HEK293T (cell line): Measurements from ENCODE around the gene SCAF8.
"Not testable (repeated sequence)": the region's sequence is repeated elsewhere in the genome, so short reads cannot be mapped to it uniquely, and the experiment has no call there.

Experiments
- CTCF ChIA-PET: fragments of 350-600 bp; formaldehyde crosslinking; extraction: SDS; loops from one replicate; lab custom pipeline; 2021; ENCODE audit warnings: antibody characterized with exemption, inconsistent platforms; lab: Yijun Ruan, JAX
- POLR2A ChIA-PET: fragments of 350-600 bp; formaldehyde crosslinking; extraction: SDS; loops from one replicate; lab custom pipeline; 2020; ENCODE audit warnings: antibody characterized with exemption, inconsistent platforms; lab: Yijun Ruan, JAX
- DNase-seq: peaks from one replicate; pipeline ENCODE4 v3.0.0; 2012; ENCODE audit warnings: mixed read lengths; ENCODE audit errors: extremely low spot score
- ARNT ChIP-seq: fragments of 450-650 bp; IDR thresholded peaks from 2 replicates; pipeline ENCODE4 v1.6.1; 2017; ENCODE audit warnings: mild to moderate bottlenecking
- BHLHE40 ChIP-seq: fragments of 450-650 bp; IDR thresholded peaks from 2 replicates; pipeline ENCODE4 v1.6.1; 2016; ENCODE audit warnings: mild to moderate bottlenecking, moderate library complexity, borderline replicate concordance
- CTBP1 ChIP-seq: fragments of 450-650 bp; IDR thresholded peaks from 2 replicates; pipeline ENCODE4 v1.6.1; 2016; ENCODE audit warnings: borderline replicate concordance
- ELF4 ChIP-seq: fragments of 450-650 bp; IDR thresholded peaks from 2 replicates; pipeline ENCODE4 v1.6.1; 2017; ENCODE audit warnings: antibody characterized with exemption
- FOXA1 ChIP-seq: fragments of 450-650 bp; IDR thresholded peaks from 2 replicates; pipeline ENCODE4 v1.6.1; 2016; ENCODE audit warnings: mild to moderate bottlenecking
- FOXK2 ChIP-seq: fragments of 450-650 bp; IDR thresholded peaks from 2 replicates; pipeline ENCODE4 v1.6.1; 2016; ENCODE audit warnings: mild to moderate bottlenecking
- FOXM1 ChIP-seq: fragments of 450-650 bp; IDR thresholded peaks from 2 replicates; pipeline ENCODE4 v1.6.1; 2017; ENCODE audit warnings: mild to moderate bottlenecking, borderline replicate concordance
- HDGF ChIP-seq: fragments of 450-650 bp; IDR thresholded peaks from 2 replicates; pipeline ENCODE4 v1.6.1; 2017; ENCODE audit warnings: antibody characterized with exemption, borderline replicate concordance
- L3MBTL2 ChIP-seq: fragments of 450-650 bp; conservative IDR thresholded peaks from 2 replicates; pipeline ENCODE4 v1.6.1; 2016; ENCODE audit warnings: mild to moderate bottlenecking
- LEF1 ChIP-seq: fragments of 450-650 bp; IDR thresholded peaks from 2 replicates; pipeline ENCODE4 v1.6.1; 2017; ENCODE audit warnings: mild to moderate bottlenecking, borderline replicate concordance
- NFRKB ChIP-seq: fragments of 450-650 bp; IDR thresholded peaks from 2 replicates; pipeline ENCODE4 v1.6.1; 2016; ENCODE audit warnings: mild to moderate bottlenecking, moderate library complexity
- PKNOX1 ChIP-seq: fragments of 450-650 bp; IDR thresholded peaks from 2 replicates; pipeline ENCODE4 v1.6.1; 2016
- SP1 ChIP-seq: fragments of 450-650 bp; IDR thresholded peaks from 2 replicates; pipeline ENCODE4 v1.6.1; 2017
- SUZ12 ChIP-seq: fragments of 450-650 bp; IDR thresholded peaks from 2 replicates; pipeline ENCODE4 v1.6.1; 2016; ENCODE audit warnings: mild to moderate bottlenecking
- TARDBP ChIP-seq: fragments of 450-650 bp; IDR thresholded peaks from 2 replicates; pipeline ENCODE4 v1.6.1; 2016
- ZNF384 ChIP-seq: fragments of 450-650 bp; IDR thresholded peaks from 2 replicates; pipeline ENCODE4 v1.6.1; 2016

SCAF8 gene

GRCh38 chr6:154740658-154741057 lies 7.4 kb downstream of the SCAF8 start:
- ChIA-PET POLR2A (no interaction called here), CTCF (no interaction called here)
- DNase-seq: no peak
- TF ChIP-seq TARDBP (no peak), LEF1 (no peak), ELF4 (no peak), FOXA1 (no peak), L3MBTL2 (no peak), BHLHE40 (no peak), FOXM1 (no peak), NFRKB (no peak), FOXK2 (no peak), HDGF (no peak), SUZ12 (no peak), ZNF384 (no peak)

- POLR2A ChIA-PET: interaction anchor here (0.9 kb wide), 1 partner anchor 9 kb away, joined by 5 read pairs; no protein-coding TSS in a partner anchor
- TF ChIP-seq ELF4 (no peak), L3MBTL2 (no peak), FOXK2 (no peak), FOXM1 (no peak), CTBP1 (no peak), NFRKB (no peak), FOXA1 (no peak), SP1 (no peak), HDGF (no peak), ARNT (no peak), SUZ12 (no peak), BHLHE40 (no peak), ZNF384 (no peak)
- no peak for DNase-seq
- CTCF ChIA-PET: interaction anchor here (0.9 kb wide), 1 partner anchor 9 kb away, joined by 4 read pairs; no protein-coding TSS in a partner anchor
These were observed 9.7 kb downstream of the SCAF8 start for GRCh38 chr6:154742891-154743290.

GRCh38 chr6:154744029-154744745 lies 11.0 kb downstream of the SCAF8 start:
- DNase-seq, CTCF ChIA-PET, POLR2A ChIA-PET: not testable (repeated sequence)

- no peak for DNase-seq
- no peak for TF ChIP-seq FOXK2
- TF ChIP-seq PKNOX1: no peak
- TF ChIP-seq ARNT: no peak
- TF ChIP-seq CTBP1: no peak
- TF ChIP-seq L3MBTL2: no peak
- no peak for TF ChIP-seq LEF1
- TF ChIP-seq BHLHE40: no peak
- TF ChIP-seq SUZ12: no peak
- TF ChIP-seq HDGF: no peak
- TF ChIP-seq FOXM1: no peak
- TF ChIP-seq TARDBP: no peak
- TF ChIP-seq SP1: no peak
- TF ChIP-seq NFRKB: no peak
- TF ChIP-seq ELF4: no peak
- no peak for TF ChIP-seq FOXA1
- TF ChIP-seq ZNF384: no peak
- CTCF ChIA-PET: no interaction called here
- POLR2A ChIA-PET: interaction anchor here (1.1 kb wide), 1 partner anchor 11 kb away, joined by 4 read pairs; no protein-coding TSS in a partner anchor
These were observed 12.0 kb downstream of the SCAF8 start for GRCh38 chr6:154745243-154745642.

GRCh38 chr6:154749341-154749740 lies 16.1 kb downstream of the SCAF8 start:
- ChIA-PET POLR2A (no interaction called here), CTCF (no interaction called here)
- no peak for DNase-seq
- TF ChIP-seq FOXA1 (no peak), NFRKB (no peak), HDGF (no peak), SUZ12 (no peak), PKNOX1 (no peak), FOXK2 (no peak), BHLHE40 (no peak), FOXM1 (no peak), TARDBP (no peak), ELF4 (no peak), ZNF384 (no peak), CTBP1 (no peak), ARNT (no peak), SP1 (no peak), LEF1 (no peak), L3MBTL2 (no peak)

GRCh38 chr6:154751011-154751800 lies 18.0 kb downstream of the SCAF8 start:
- CTCF ChIA-PET: interaction anchor here (0.7 kb wide), 1 partner anchor 77 kb away, joined by 3 read pairs; no protein-coding TSS in a partner anchor
- POLR2A ChIA-PET: no interaction called here
- DNase-seq: no peak
- no peak for TF ChIP-seq PKNOX1
- TF ChIP-seq ARNT: no peak
- no peak for TF ChIP-seq FOXM1
- no peak for TF ChIP-seq SP1
- TF ChIP-seq SUZ12: no peak
